Measurements from ENCODE around the gene TNFSF4.

TNFSF4 gene

DNA sequence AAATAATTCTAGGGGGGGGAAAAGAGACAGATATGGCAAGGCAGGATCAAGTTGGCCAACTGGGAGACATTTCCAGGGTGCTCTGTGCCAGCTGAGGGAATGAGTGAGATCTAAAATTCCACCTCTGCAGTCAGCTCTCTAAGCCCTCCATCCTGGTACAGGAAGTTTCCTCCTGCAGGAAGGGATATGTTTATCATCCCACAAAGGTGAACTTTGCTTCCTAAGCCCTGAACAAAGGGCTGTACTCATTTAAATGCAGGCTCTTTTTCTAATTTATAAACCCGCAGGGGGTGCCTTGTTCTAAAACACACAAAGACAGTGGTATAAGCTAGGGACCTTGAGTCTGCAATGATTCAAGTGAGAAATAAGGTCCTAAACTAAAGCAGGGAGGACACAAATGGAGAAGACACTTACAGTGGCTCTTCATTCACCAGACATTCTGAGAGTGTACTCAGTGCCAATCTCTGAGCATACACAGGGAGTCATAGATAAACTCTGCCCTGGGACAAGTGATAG, 3.6 kb upstream of the TNFSF4 start:
- DNase-seq (ENCODE audit: low read depth in 2 of 2, low spot score in 1 of 2): no peak

- no peak for DNase-seq (ENCODE audit: low read depth in 2 of 2, low spot score in 1 of 2)
Observed at GRCh38 chr1:173210283-173210682, 3.2 kb upstream of the TNFSF4 start.

DNA sequence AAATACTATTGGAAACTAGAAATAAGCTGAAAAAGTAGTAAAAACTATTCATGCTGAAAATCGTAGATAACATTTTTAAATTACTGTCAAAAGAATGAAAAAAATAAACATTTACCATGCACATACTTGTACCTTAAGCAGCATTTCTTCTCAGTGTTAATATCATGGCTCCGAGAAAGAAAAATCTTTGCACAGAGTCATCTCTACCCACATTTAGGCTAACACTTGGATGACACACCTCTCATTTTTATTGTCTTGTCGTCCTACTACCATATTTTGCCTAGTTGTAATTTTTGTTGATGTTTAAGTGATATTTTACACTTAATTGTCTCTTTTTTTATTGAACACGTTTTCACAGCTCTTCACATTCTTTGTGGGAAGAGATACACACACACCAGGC, 1.7 kb upstream of the TNFSF4 start:
- DNase-seq (ENCODE audit: low read depth in 2 of 2, low spot score in 1 of 2): no peak

DNA sequence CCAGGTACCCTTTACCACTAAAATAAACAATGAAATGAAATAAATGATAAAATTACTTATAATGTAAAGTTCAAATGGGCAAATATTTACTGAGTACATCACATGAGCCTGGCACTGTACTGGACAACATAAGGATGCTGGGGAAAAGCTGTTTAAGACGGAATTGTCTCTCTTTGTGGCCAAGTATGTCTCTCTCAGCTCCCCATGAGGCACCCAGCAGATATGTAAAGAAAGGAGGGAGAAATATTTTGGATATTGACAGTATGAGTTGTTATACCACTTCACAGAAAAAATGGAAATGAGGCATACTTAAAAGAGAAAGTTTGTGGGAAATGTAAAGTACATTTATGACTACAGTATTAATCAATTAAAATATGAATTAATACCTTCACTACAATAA, 1.0 kb upstream of the TNFSF4 start:
- DNase-seq (ENCODE audit: low read depth in 2 of 2, low spot score in 1 of 2): no peak

DNA sequence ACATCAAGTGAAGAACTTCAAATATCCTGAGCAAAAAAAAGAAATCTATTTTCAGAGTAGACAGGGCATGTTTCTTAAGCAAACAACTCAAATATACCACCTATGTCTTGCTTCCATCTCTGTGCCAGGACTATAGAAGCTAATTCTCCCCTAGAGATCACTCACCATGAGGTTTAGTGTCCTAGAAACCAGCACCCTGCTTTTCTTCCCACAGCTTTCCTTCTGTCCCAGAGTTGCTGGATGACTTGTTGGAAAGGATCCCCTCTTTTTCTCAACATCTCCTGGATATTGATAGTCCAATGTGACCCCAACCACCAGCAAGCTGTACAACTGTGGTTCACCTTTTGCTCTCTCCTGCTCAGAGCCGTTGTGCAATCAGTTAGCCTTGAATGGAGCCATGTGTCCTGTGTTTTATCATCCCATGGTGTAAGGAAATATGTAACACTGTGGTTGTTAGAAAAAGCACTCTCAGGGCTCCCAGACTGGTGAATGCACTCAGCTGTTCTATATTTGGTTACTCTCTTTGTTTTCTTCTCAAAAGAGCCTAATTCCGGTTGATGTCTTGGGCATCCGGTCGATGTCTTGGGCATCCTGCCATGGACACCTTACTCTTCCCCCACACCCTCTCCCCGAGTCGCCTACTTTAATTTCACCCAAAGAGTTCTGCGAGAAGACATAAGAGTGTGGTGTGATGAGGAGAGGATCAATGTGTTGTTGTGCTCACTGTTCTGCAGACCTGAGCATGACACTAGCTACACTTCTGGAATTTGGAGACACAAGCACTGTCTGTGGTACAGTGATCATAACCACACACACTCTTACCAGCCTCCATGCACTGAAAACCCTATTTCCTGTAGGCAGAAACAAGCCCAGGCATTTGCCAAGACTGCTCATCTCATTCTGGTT, 1.7 kb downstream of the TNFSF4 start:
- no peak for DNase-seq (ENCODE audit: low read depth in 2 of 2, low spot score in 1 of 2)

DNA sequence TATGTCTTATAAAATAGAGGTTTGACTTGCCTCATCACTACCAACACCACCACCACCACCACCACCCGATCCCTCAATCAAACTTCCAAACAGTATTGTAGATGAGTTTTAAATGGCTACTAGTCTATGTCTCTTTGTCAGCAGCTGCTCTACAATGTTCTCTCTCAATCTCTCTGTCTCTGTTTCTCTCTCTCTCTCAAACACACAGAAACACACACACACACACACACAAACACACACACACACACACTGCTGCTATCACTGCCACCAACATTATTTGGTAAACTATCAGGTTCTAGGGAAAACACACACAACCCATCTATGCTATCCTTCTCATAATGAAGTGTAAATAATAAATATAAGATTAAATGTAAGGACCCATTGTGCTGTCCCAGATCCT, 2.4 kb downstream of the TNFSF4 start:
- no peak for DNase-seq (ENCODE audit: low read depth in 2 of 2, low spot score in 1 of 2)

- DNase-seq (ENCODE audit: low read depth in 2 of 2, low spot score in 1 of 2): no peak
Observed at GRCh38 chr1:173202424-173203145, 4.5 kb downstream of the TNFSF4 start.

DNA sequence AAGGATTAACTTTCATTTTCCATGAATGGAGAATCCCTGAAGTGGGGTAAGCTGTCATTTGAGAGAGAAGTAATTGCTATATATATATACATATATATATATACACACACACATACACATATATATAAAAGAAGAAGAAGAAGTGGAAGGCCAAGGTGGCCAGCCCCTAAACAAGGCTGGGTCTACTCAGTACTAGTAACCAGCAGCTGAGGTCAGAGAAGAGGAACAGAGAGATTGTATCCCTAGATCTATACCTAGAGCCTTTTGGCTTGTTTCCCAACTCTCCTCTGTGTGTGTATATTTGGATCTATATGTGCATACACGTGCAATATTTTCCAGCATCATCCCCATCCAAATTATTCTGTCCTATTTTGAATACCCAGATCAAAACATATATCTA, 5.2 kb downstream of the TNFSF4 start:
- DNase-seq (ENCODE audit: low read depth in 2 of 2, low spot score in 1 of 2): no peak

DNA sequence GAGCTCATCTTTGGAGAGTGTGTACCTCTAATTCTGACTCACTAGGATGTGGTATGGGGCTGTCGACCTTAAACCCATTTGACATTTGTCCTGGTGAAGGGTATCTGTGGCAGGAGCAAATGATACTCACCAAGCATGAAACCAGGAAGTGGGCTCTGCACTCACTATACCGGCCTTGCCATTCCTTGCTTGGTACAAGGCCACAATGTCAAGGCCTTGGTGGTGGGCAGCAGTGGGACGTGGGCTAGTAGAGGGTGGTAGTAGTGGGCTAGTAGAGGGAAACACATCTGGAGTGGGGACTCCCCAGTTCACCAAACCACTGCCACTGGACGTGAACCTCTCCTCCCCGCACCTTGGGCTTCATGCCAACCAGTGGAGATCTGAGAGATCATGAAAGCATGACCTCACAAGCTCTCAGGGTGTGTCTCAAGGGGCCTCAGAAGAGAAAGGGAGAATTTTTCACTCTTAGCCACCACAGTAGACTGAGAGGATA, 11.5 kb downstream of the TNFSF4 start:
- DNase-seq (ENCODE audit: low read depth in 2 of 2, low spot score in 1 of 2): no peak

GRCh38 chr1:173193639-173194038, 13.5 kb downstream of the TNFSF4 start:
- no peak for DNase-seq (ENCODE audit: low read depth in 2 of 2, low spot score in 1 of 2)

- DNase-seq (ENCODE audit: low read depth in 2 of 2, low spot score in 1 of 2): no peak
Observed at GRCh38 chr1:173191011-173191705, 16.0 kb downstream of the TNFSF4 start.

DNA sequence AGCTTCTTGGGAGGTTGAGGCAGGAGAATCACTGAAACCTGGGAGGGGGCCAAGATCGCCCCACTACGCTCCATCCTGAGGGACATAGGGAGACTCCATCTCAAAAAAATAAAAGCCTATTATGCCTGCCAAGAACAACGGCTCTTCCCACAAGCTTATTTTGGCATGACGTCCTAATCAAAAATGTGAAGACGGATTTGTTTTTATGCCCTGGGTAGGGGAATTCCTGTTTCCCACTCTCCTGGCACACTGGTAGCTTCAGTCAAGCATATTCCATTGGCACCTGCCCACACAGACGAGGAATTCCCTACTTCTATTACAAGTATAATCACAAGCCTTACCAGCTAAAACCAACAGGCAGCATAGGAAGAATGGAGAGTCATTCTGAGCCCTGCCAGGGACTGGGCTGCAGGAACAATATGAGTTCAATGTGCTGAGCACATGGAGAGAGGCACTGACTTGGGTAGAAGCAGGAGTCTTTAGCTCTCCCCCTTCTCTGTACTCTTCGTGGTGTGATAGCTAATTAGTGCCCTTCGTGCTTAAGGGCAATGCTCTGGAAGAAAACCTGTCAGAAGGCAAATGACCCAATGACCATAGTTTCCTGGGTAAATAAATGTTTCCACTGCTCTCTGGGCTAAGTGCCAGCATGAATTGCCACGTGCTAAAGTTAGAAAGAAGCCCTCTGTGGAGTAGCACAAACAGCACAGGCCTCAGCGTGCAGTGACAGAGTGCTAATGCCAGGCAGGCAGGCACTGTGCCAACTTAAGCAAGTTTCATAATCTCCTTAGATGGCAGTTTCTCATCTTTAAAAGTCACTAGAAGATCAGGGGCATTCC, 16.8 kb downstream of the TNFSF4 start:
- no peak for DNase-seq (ENCODE audit: low read depth in 2 of 2, low spot score in 1 of 2)

- DNase-seq (ENCODE audit: low read depth in 2 of 2, low spot score in 1 of 2): no peak
Observed at GRCh38 chr1:173187671-173188237, 19.4 kb downstream of the TNFSF4 start.

DNA sequence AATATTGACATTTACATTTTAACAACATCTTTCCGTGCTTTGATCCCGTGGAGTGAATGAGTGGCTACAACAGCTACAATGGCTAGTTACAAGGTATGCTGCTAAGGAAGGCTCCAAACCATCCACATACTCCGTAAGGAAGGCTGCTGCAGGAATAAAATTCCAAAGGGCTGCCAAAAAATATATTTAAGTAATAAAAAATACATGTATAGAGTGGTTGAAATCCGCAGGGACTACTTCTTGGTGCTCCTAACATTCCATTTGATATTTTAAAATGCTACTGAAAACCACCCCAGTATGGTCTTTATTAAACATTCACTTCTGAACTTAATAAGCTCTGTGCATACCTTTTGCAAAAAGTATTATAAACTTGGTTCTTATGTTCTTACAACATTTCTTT, 25.3 kb downstream of the TNFSF4 start:
- no peak for DNase-seq (ENCODE audit: low read depth in 2 of 2, low spot score in 1 of 2)

DNA sequence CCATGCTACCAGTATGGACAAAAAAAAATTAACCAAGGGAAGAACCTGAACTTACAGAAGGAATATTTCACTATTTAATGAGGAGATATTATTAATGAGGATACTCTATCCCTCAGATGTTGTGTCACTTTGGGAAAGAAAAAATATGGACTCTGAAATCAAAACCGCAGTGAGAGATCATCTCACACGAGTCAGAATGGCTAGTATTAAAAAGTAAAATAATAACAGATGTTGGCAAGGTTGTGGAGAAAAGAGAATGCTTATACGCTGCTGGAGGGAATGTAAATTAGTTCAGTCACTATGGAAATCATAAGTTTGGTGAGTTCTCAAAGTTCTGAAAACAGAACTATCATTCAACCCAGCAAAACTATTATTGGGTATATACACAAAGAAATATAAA, 30.9 kb downstream of the TNFSF4 start:
- no peak for DNase-seq (ENCODE audit: low read depth in 2 of 2, low spot score in 1 of 2)

- DNase-seq (ENCODE audit: low read depth in 2 of 2, low spot score in 1 of 2): no peak
Observed at GRCh38 chr1:173175514-173176145, 31.5 kb downstream of the TNFSF4 start.

DNA sequence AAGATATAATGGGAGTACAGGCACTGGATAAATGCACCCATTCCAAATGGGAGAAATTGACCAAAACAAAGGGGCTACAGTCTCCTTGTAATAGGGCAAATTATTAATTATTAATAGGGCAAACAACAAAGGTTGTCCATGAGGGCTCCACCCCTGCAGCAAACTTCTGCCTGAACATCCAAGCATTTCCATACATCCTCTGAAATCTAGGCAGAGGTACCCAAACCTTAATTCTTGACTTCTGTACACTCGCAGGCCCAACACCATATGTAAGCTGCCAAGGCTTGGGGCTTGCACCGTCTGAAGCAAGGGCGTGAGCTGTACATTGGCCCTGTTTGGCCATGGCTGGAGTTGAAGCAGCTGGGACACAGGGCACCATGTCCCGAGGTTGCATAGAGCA, 33.7 kb downstream of the TNFSF4 start:
- no peak for DNase-seq (ENCODE audit: low read depth in 2 of 2, low spot score in 1 of 2)

DNA sequence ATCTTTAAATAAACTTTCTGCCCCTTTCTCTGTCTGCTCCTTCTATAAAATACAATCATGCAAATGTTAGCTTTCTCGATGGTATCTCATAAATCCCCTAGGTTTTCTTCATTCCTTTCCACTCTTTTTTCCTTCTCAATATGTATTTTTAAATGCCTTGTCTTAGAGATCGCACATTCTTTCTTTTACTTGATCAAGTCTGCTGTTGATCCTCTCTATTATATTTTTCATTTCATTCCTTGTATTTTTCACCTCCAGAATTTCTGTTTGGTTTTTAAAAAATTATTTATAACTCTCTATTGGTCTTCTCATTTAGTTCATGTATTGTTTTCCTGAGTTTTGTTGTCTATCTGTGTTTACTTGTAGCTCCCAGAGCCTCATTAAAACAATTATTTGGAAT, 36.0 kb downstream of the TNFSF4 start:
- no peak for DNase-seq (ENCODE audit: low read depth in 2 of 2, low spot score in 1 of 2)

- DNase-seq (ENCODE audit: low read depth in 2 of 2, low spot score in 1 of 2): no peak
Observed at GRCh38 chr1:173168941-173169340, 38.2 kb downstream of the TNFSF4 start.

DNA sequence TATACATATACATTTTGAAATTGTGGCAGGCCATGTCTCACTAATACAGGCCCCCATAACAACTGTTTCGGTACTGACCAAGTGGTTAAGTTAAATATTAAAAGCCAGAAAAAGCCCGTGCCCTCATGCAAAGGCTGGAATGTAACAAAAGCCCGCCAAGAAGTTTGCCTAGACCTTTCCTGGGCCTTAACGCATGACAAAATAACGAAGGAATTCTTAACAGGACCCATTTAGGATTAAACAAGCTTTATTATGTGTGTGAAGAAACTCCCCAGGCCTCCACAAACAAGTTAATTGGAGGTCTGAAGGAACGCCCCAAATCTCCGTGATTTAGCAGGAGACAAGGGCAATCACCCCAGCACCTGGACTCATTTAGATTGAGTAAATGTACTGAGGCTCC, 42.4 kb downstream of the TNFSF4 start:
- DNase-seq (ENCODE audit: low read depth in 2 of 2, low spot score in 1 of 2): no peak
